ENCODE measurements around the gene STX11.

- TF ChIP-seq POLR2A (IDR thresholded peaks at IDR 0.05) (no peak), CTCF (IDR thresholded peaks at IDR 0.05) (no peak)
Observed at GRCh38 chr6:144181639-144182038, 31.3 kb downstream of the STX11 start.
